HG02970 (cell line): ENCODE measurements around the gene PHACTR1.
"Not testable (repeated sequence)": the region's sequence is repeated elsewhere in the genome, so short reads cannot be mapped to it uniquely, and the experiment has no call there.

Experiments used
- ATAC-seq: cut with Tn5 transposase; IDR thresholded peaks from one replicate; pipeline ENCODE4 v1.9.1; 2021; ENCODE audit warnings: mild to moderate bottlenecking, moderate library complexity, moderate number of reproducible peaks; ENCODE audit not compliant: unreplicated experiment, low FRiP score

Gene PHACTR1

DNA sequence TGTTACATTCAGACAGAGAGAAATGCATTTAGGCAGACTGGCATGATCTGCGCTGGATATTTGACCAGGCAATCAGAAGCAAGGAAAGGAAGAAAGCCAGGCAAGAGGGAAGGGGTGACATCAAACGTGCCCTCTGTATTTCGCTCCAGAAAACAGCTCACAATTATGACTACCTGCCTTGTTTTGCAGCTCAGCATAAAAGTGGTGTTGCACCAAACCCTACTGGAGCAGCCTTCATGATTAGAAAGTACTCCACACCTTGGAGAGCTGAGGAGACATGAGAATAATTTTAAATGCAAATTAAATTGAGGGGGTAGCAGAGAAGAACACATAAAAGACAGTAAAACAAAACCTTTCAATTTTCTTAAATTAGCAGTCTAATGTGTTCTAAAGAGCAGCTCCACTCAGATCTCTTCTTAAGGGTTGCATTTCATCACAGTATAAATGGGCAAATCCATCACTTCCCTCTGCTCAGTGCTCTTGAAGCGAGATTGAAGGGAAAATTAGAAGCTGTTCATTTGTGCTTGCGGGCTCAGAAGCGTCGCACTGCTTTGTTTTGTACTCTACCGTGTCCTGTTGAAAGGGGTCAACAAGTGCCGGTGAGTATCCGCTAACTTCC is at the start of gene PHACTR1:
Gene PHACTR1 (plus strand): TSS at position 470 of the 619 bp plus-strand sequence.
- ATAC-seq: no peak

GRCh38 chr6:12666886-12667285 is 49.7 kb upstream of the PHACTR1 start:
- ATAC-seq: no peak

DNA sequence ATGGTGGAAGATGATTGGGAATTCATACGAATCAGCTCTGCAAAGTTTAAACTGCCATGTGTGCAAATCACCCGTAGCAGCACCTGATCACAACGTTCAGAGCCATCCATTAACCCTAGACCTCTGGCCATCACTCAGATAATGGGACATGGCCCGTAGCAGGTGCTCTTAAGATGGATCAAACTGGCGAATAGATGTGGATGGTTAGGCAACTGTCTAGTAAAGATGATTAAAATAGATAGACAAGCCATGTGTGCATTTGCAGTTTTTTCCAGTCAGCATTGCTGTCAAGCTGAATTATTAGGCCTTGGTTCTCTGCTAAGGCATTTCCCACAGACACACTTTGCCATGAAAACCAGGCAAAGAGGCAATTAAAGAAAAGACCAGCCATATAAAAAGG is 40.6 kb upstream of the PHACTR1 start:
- ATAC-seq: no peak

GRCh38 chr6:12679341-12679740 is 37.2 kb upstream of the PHACTR1 start:
- no peak for ATAC-seq

DNA sequence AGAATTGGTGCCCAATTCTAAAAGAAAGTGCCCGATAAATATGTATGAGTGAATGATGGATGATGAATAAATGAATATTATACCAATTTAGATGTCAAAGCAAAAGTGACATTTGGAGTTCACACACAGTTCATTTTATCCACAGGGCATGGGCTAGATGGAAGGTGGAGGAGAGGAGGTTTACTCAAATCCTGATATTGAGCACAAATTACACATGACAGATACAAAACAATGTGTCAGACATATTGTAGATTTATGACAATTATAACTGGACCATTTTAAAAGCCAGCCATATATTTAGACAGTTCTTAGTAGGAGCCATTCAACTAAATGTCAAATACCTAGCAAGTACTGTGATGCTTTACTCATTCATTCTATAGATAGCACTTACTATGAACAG is 23.4 kb upstream of the PHACTR1 start:
- ATAC-seq: no peak

GRCh38 chr6:12698298-12698697 is 18.3 kb upstream of the PHACTR1 start:
- ATAC-seq: no peak

DNA sequence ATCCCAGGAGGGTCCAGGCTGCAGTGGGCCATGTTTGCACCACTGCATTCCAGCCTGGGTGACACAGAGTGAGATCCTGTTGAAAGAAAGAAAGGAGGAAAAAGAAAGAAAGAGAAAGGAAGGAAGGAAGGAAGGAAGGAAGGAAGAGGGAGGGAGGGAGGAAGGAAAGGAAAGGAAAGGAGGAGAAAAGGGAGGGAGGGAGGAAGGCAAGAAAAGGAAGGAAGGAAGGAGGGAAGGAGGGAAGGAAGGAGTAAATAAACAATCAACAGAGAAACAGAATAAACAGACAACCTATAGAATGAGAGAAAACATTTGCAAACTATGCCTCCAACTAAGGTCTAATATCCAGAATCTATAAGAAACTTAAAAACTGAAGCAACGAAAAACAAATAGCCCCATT is 11.6 kb upstream of the PHACTR1 start:
- no peak for ATAC-seq

DNA sequence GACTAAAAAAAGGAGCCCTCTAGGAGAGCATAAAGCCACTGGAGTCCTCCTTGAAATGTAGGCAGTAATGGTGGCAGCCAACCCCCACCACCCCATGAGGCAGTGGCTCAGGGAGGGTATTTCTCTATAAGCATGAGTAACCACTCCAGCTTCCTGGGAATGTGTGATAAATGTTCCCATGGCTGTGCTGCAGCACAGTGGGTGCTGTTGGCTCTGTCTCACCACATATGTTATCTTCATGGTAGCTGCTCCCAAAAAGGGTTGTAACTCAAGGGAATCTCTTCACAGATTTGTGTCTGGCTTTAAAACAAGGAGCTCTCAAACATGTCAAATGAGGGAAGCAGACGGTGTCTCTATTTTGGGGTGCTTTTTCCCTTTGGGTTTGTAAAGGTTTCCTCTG is 7.5 kb upstream of the PHACTR1 start:
- ATAC-seq: no peak

- no peak for ATAC-seq
Measured at GRCh38 chr6:12709556-12710232, 6.9 kb upstream of the PHACTR1 start.

- ATAC-seq: no peak
Measured at GRCh38 chr6:12710921-12711320, 5.6 kb upstream of the PHACTR1 start.

- no peak for ATAC-seq
Measured at GRCh38 chr6:12714022-12714421, 2.5 kb upstream of the PHACTR1 start.

DNA sequence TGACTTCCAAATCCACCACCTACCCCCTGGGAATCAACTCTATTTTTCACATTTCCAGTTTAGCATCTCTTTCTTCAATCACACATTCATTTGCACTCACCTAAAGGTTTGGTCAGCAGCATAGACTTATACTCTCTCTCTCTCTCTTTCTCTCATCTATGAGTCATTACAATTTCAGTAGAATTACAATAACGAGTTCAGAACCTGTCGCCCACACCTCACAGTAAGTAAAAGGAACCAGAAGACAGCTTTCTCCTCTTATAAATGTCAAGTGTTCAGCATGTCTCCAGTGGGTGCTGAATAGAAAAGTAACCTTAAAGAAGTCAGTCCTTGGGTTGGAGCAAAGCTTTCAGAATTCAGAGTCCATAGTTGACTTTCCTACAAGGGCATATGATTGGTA is 1.1 kb upstream of the PHACTR1 start:
- no peak for ATAC-seq

DNA sequence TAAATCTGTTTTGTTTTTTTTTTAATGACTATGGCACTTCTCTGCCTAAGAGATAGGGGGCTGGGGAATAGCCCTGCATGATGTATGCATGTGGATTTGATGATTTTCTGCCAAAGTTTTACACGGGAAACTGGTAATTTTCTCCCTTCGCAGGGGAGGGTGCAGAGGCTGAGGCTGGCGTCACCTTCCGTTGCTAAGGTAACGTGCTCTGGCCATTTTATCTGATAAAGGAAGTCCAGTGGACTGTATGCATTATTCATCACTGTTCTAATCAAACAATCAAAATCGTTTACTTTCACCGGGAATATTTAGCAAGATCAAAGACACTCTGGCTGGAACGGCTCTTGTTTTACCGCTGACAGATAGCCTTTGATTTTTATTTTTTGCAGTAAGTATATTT is 789 bp downstream of the PHACTR1 start:
- no peak for ATAC-seq

DNA sequence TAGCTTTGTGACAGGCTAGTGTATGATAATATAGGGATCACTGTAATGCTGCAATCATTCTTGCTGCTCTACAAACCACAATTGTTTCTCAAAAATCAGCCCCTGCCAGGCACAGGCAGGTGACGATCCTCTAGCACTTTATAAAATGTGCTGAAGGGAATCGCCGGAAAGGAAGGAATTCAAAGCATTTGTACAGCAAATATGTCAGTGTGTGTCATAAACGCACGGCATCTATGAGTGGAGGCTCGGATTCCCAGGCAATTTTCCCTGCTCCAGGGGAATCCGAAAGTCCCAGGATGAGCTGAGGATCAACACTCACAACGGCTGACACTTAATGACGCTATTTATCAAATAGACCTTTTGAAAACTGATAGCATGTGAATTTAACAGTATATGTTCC is 1.4 kb downstream of the PHACTR1 start:
- no peak for ATAC-seq

- no peak for ATAC-seq
Measured at GRCh38 chr6:12719017-12719416, 2.5 kb downstream of the PHACTR1 start.

DNA sequence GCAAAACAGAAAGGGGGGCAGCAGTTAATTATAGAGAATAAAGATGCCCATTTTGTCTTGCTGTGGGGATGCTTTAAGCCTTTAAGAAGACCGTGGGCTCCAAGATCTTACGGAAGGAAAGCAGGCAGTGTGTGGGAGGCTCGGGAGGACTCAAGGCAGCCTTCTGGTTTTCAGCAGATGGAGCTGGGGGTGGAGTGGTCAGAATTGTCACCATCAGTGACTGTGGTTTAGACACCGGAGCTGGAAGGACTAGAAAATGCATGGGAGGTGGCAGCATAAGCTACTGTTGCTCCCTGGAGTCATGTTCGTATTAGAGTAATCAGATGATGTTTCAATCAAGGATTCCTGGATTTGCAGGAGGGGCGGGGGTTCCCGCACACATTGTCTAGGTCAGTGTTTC is 3.7 kb downstream of the PHACTR1 start:
- ATAC-seq: no peak

GRCh38 chr6:12725263-12725662 is 8.7 kb downstream of the PHACTR1 start:
- no peak for ATAC-seq

GRCh38 chr6:12729467-12729866 is 12.9 kb downstream of the PHACTR1 start:
- ATAC-seq: no peak

GRCh38 chr6:12730809-12731208 is 14.2 kb downstream of the PHACTR1 start:
- not testable (repeated sequence) for ATAC-seq

GRCh38 chr6:12733876-12734275 is 17.3 kb downstream of the PHACTR1 start:
- ATAC-seq: no peak

- no peak for ATAC-seq
Measured at GRCh38 chr6:12735786-12736185, 19.2 kb downstream of the PHACTR1 start.

GRCh38 chr6:12748411-12748810 is 31.8 kb downstream of the PHACTR1 start:
- no peak for ATAC-seq
